Activated naive CD8-positive, alpha-beta T cell treated with anti-CD3 and anti-CD28 coated beads, Interleukin-2, amount 50 U/mL, for 24 hours (primary cell): Measurements from ENCODE around the gene RS1.
A peak's percentile ranks its signal among the peaks of the same experiment; 100 is the strongest.

Experiments used
- ATAC-seq: fragments of 150-1000 bp; cut with Tn5 transposase; one replicate; pipeline ENCODE4 v1.10.0; 2021
- DNase-seq: peaks from one replicate; pipeline ENCODE4 v3.0.0; 2021
- H3K27ac Mint-ChIP-seq: one replicate; pipeline ENCODE4 v1.8.0; 2021; ENCODE audit warnings: mild to moderate bottlenecking, mixed read lengths
- H3K27me3 Mint-ChIP-seq: one replicate; pipeline ENCODE4 v1.8.0; 2021; ENCODE audit warnings: mixed read lengths
- H3K36me3 Mint-ChIP-seq: one replicate; pipeline ENCODE4 v1.8.0; 2021; ENCODE audit warnings: low read depth, mixed read lengths
- H3K4me1 Mint-ChIP-seq: one replicate; pipeline ENCODE4 v1.8.0; 2021; ENCODE audit warnings: mixed read lengths
- H3K4me3 Mint-ChIP-seq: one replicate; pipeline ENCODE4 v1.8.0; 2021; ENCODE audit warnings: mild to moderate bottlenecking, moderate library complexity, mixed read lengths
- H3K9me3 Mint-ChIP-seq: one replicate; pipeline ENCODE4 v1.8.0; 2021; ENCODE audit warnings: mixed read lengths

RS1 gene

GRCh38 chrX:18677161-18677869 is 5.4 kb upstream of the RS1 start:
- Mint-ChIP-seq H3K36me3 (no peaks in the 10 kb centered on the region), H3K9me3 (no peaks in the 10 kb centered on the region), H3K4me3 (no peak overlapping the region), H3K4me1 (peaks cover 10% of the 10 kb centered on the region), H3K27me3 (no peaks in the 10 kb centered on the region), H3K27ac (no peak overlapping the region)
- DNase-seq (no peak), ATAC-seq (no peak)

GRCh38 chrX:18676470-18676869 is 4.6 kb upstream of the RS1 start:
- no peak overlapping the region for H3K4me3 Mint-ChIP-seq
- peaks cover 10% of the 10 kb centered on the region for H3K4me1 Mint-ChIP-seq
- ATAC-seq (no peak), DNase-seq (no peak)
- no peaks in the 10 kb centered on the region for H3K27me3 Mint-ChIP-seq
- no peak overlapping the region for H3K27ac Mint-ChIP-seq
- no peaks in the 10 kb centered on the region for H3K9me3 Mint-ChIP-seq
- no peaks in the 10 kb centered on the region for H3K36me3 Mint-ChIP-seq

- Mint-ChIP-seq H3K27me3 (no peaks in the 10 kb centered on the region), H3K36me3 (no peaks in the 10 kb centered on the region), H3K9me3 (no peaks in the 10 kb centered on the region), H3K27ac (no peak overlapping the region), H3K4me3 (peak overlapping the region; percentile 61), H3K4me1 (peaks cover 10% of the 10 kb centered on the region)
- ATAC-seq: no peak
- no peak for DNase-seq
Observed at GRCh38 chrX:18676050-18676449, 4.1 kb upstream of the RS1 start.

- Mint-ChIP-seq H3K27me3 (no peaks in the 10 kb centered on the region), H3K4me3 (peak overlapping the region; percentile 71), H3K27ac (peak overlapping the region; percentile 78), H3K9me3 (no peaks in the 10 kb centered on the region), H3K4me1 (peaks cover 10% of the 10 kb centered on the region), H3K36me3 (no peaks in the 10 kb centered on the region)
- DNase-seq (peak; percentile 71), ATAC-seq (peak; percentile 86)
Observed at GRCh38 chrX:18674788-18675735, 3.2 kb upstream of the RS1 start.

GRCh38 chrX:18674417-18674787 is 2.5 kb upstream of the RS1 start:
- H3K36me3 Mint-ChIP-seq: no peaks in the 10 kb centered on the region
- ATAC-seq: peak; percentile 40
- DNase-seq: peak; percentile 25
- H3K4me1 Mint-ChIP-seq: peaks cover 10% of the 10 kb centered on the region
- H3K27ac Mint-ChIP-seq: no peak overlapping the region
- no peaks in the 10 kb centered on the region for H3K9me3 Mint-ChIP-seq
- H3K27me3 Mint-ChIP-seq: no peaks in the 10 kb centered on the region
- H3K4me3 Mint-ChIP-seq: peak overlapping the region; percentile 71

GRCh38 chrX:18668071-18668835 is 3.7 kb downstream of the RS1 start:
- ATAC-seq (no peak), DNase-seq (no peak)
- Mint-ChIP-seq H3K4me1 (peaks cover 9% of the 10 kb centered on the region), H3K27me3 (no peaks in the 10 kb centered on the region), H3K9me3 (no peaks in the 10 kb centered on the region), H3K27ac (no peak overlapping the region), H3K4me3 (no peak overlapping the region), H3K36me3 (no peaks in the 10 kb centered on the region)

- no peak for ATAC-seq
- Mint-ChIP-seq H3K4me3 (no peak overlapping the region), H3K36me3 (no peaks in the 10 kb centered on the region), H3K9me3 (no peaks in the 10 kb centered on the region), H3K27me3 (no peaks in the 10 kb centered on the region), H3K27ac (no peak overlapping the region), H3K4me1 (peaks cover 9% of the 10 kb centered on the region)
- DNase-seq: no peak
Observed at GRCh38 chrX:18666614-18667013, 5.3 kb downstream of the RS1 start.

GRCh38 chrX:18664947-18665346 is 7.0 kb downstream of the RS1 start:
- Mint-ChIP-seq H3K4me3 (no peak overlapping the region), H3K27me3 (no peaks in the 10 kb centered on the region), H3K27ac (no peak overlapping the region), H3K9me3 (no peaks in the 10 kb centered on the region), H3K36me3 (no peaks in the 10 kb centered on the region), H3K4me1 (peaks cover 9% of the 10 kb centered on the region)
- ATAC-seq (no peak), DNase-seq (no peak)

- H3K27me3 Mint-ChIP-seq: no peaks in the 10 kb centered on the region
- H3K9me3 Mint-ChIP-seq: no peaks in the 10 kb centered on the region
- H3K4me1 Mint-ChIP-seq: peaks cover 2% of the 10 kb centered on the region
- ATAC-seq (no peak), DNase-seq (no peak)
- H3K4me3 Mint-ChIP-seq: no peak overlapping the region
- no peak overlapping the region for H3K27ac Mint-ChIP-seq
- no peaks in the 10 kb centered on the region for H3K36me3 Mint-ChIP-seq
Observed at GRCh38 chrX:18661273-18661672, 10.6 kb downstream of the RS1 start.

- no peaks in the 10 kb centered on the region for H3K9me3 Mint-ChIP-seq
- no peak overlapping the region for H3K4me3 Mint-ChIP-seq
- H3K36me3 Mint-ChIP-seq: no peaks in the 10 kb centered on the region
- no peak overlapping the region for H3K27ac Mint-ChIP-seq
- DNase-seq: no peak
- H3K4me1 Mint-ChIP-seq: no peaks in the 10 kb centered on the region
- no peaks in the 10 kb centered on the region for H3K27me3 Mint-ChIP-seq
- ATAC-seq: no peak
Observed at GRCh38 chrX:18654875-18655836, 16.8 kb downstream of the RS1 start.

GRCh38 chrX:18652636-18653035 is 19.3 kb downstream of the RS1 start:
- Mint-ChIP-seq H3K4me1 (no peaks in the 10 kb centered on the region), H3K36me3 (no peaks in the 10 kb centered on the region), H3K27ac (no peak overlapping the region), H3K9me3 (no peaks in the 10 kb centered on the region), H3K4me3 (no peak overlapping the region), H3K27me3 (no peaks in the 10 kb centered on the region)
- ATAC-seq (no peak), DNase-seq (no peak)

GRCh38 chrX:18650662-18651061 is 21.2 kb downstream of the RS1 start:
- Mint-ChIP-seq H3K4me1 (no peaks in the 10 kb centered on the region), H3K9me3 (no peaks in the 10 kb centered on the region), H3K27ac (no peak overlapping the region), H3K36me3 (no peaks in the 10 kb centered on the region), H3K4me3 (no peak overlapping the region), H3K27me3 (no peaks in the 10 kb centered on the region)
- ATAC-seq (no peak), DNase-seq (no peak)

GRCh38 chrX:18649498-18649951 is 22.4 kb downstream of the RS1 start:
- no peak overlapping the region for H3K27ac Mint-ChIP-seq
- DNase-seq (no peak), ATAC-seq (no peak)
- H3K9me3 Mint-ChIP-seq: no peaks in the 10 kb centered on the region
- no peaks in the 10 kb centered on the region for H3K36me3 Mint-ChIP-seq
- no peaks in the 10 kb centered on the region for H3K27me3 Mint-ChIP-seq
- no peak overlapping the region for H3K4me3 Mint-ChIP-seq
- H3K4me1 Mint-ChIP-seq: no peaks in the 10 kb centered on the region

GRCh38 chrX:18647621-18648020 is 24.3 kb downstream of the RS1 start:
- Mint-ChIP-seq H3K27me3 (no peaks in the 10 kb centered on the region), H3K9me3 (no peaks in the 10 kb centered on the region), H3K27ac (no peak overlapping the region), H3K4me1 (no peaks in the 10 kb centered on the region), H3K4me3 (no peak overlapping the region), H3K36me3 (no peaks in the 10 kb centered on the region)
- DNase-seq (no peak), ATAC-seq (no peak)
